Endodermal cell (in vitro differentiated cells): ENCODE data around the gene ZNF646. TPM values are rescaled to one million over a fixed set of nuclear protein-coding genes. Genes with fewer than 3 reads are reported as not detected.

Source experiments
- DNase-seq: peaks from one replicate; pipeline ENCODE4 v3.0.0-alpha.2; 2017
- H3K27ac ChIP-seq: 2 replicates; pipeline ENCODE4 v1.5.1; 2013; ENCODE audit warnings: mild to moderate bottlenecking, low read depth, low read length, moderate library complexity
- H3K27me3 ChIP-seq: 2 replicates; pipeline ENCODE4 v1.6.1; 2013; ENCODE audit warnings: mild to moderate bottlenecking, low read length, moderate library complexity; ENCODE audit not compliant: insufficient read depth, control insufficient read depth, poor library complexity, severe bottlenecking
- H3K36me3 ChIP-seq: 2 replicates; pipeline ENCODE4 v1.7.0; 2013; ENCODE audit warnings: mild to moderate bottlenecking, low read length, moderate library complexity; ENCODE audit not compliant: control insufficient read depth, insufficient read depth
- H3K4me1 ChIP-seq: one replicate; pipeline ENCODE4 v1.7.0; 2013; ENCODE audit warnings: low read length; ENCODE audit not compliant: control insufficient read depth, insufficient read depth
- H3K4me3 ChIP-seq: 2 replicates; pipeline ENCODE4 v1.5.1; 2013; ENCODE audit warnings: mild to moderate bottlenecking, low read length, moderate library complexity
- H3K9ac ChIP-seq: 2 replicates; pipeline ENCODE4 v1.6.1; 2013; ENCODE audit warnings: mild to moderate bottlenecking, low read length, moderate library complexity; ENCODE audit not compliant: poor library complexity, severe bottlenecking; ENCODE audit errors: extremely low read depth
- H3K9me3 ChIP-seq: 2 replicates; pipeline ENCODE4 v1.6.1; 2013; ENCODE audit warnings: mild to moderate bottlenecking, low read length, moderate library complexity; ENCODE audit not compliant: control insufficient read depth
- H3K27ac Mint-ChIP-seq: 2 replicates; pipeline ENCODE4 v1.8.0; 2020; ENCODE audit warnings: mixed read lengths
- H3K27me3 Mint-ChIP-seq: 2 replicates; pipeline ENCODE4 v1.8.0; 2021; ENCODE audit warnings: mild to moderate bottlenecking, mixed read lengths; ENCODE audit not compliant: insufficient read depth
- H3K36me3 Mint-ChIP-seq: 2 replicates; pipeline ENCODE4 v1.8.0; 2020; ENCODE audit warnings: low read depth, mixed read lengths
- H3K4me1 Mint-ChIP-seq: 2 replicates; pipeline ENCODE4 v1.8.0; 2020; ENCODE audit warnings: mixed read lengths
- H3K4me3 Mint-ChIP-seq: 2 replicates; pipeline ENCODE4 v1.8.0; 2020; ENCODE audit warnings: mild to moderate bottlenecking, moderate library complexity, mixed read lengths
- H3K9me3 Mint-ChIP-seq: 2 replicates; pipeline ENCODE4 v1.8.0; 2020; ENCODE audit warnings: mild to moderate bottlenecking, mixed read lengths
- CTCF ChIP-seq: fragments of 200-600 bp; sonication (generic); conservative IDR thresholded peaks from 2 replicates; pipeline ENCODE4 v1.5.0; 2021; ENCODE audit warnings: antibody characterized with exemption, mild to moderate bottlenecking
- WGBS, 2 experiments: methylation state at CpG; one replicate each; pipeline versions ENCODE4 v1.1.5 to v1.1.7; 2013; ENCODE audit warnings: missing lambda C conversion rate in 2 of 2, mixed read lengths in 1 of 2; ENCODE audit not compliant: insufficient coverage in 1 of 2, insufficient read length in 1 of 2; 5-methylcytosine and 5-hydroxymethylcytosine counted together
- total RNA-seq, 2 donors: library from RNA; stranded (reverse); fragmentation: NEBNext Ultra II Directional in 1 of 2; extraction: Animal tissue kit (Norgen Biotek cat#: 25700) in 1 of 2; gene quantifications; 2 replicates in 1 of 2; 3 replicates in 1 of 2; pipeline ENCODE4 v1.2.1, GENCODE V29; 2021

ZNF646 gene
- total RNA-seq, 2 donors from 2014 or later = 24.9 to 29.2 TPM

- no peaks in the 10 kb centered on the region for H3K27me3 Mint-ChIP-seq
Observed at GRCh38 chr16:31071861-31072260, 2.4 kb upstream of the ZNF646 start.

GRCh38 chr16:31072540-31073141, 1.6 kb upstream of the ZNF646 start:
- H3K36me3 Mint-ChIP-seq = peaks cover 12% of the 10 kb centered on the region
- Histone ChIP-seq H3K4me1 (no peaks in the 10 kb centered on the region), H3K27me3 (no peaks in the 10 kb centered on the region), H3K9me3 (no peaks in the 10 kb centered on the region), H3K27ac (peak overlapping the region; percentile 87), H3K36me3 (peaks cover 14% of the 10 kb centered on the region), H3K9ac (peak overlapping the region; percentile 93), H3K4me3 (peak overlapping the region; percentile 94)
- H3K4me3 Mint-ChIP-seq = peak overlapping the region; percentile 90
- peak overlapping the region; percentile 95 for H3K27ac Mint-ChIP-seq
- DNase-seq = peak; percentile 63
- H3K27me3 Mint-ChIP-seq = no peaks in the 10 kb centered on the region
- no peaks in the 10 kb centered on the region for H3K9me3 Mint-ChIP-seq
- H3K4me1 Mint-ChIP-seq = peaks cover 17% of the 10 kb centered on the region
- no peak for TF ChIP-seq CTCF
- WGBS, 2 experiments = 0 to 1% methylated on average over 12 to 27 of the region's 27 CpGs

More at GRCh38 chr16:31071861-31072260, 2.4 kb upstream of the ZNF646 start:
- Mint-ChIP-seq H3K4me1 (peaks cover 17% of the 10 kb centered on the region), H3K9me3 (no peaks in the 10 kb centered on the region), H3K27ac (peak overlapping the region; percentile 95), H3K36me3 (peaks cover 7% of the 10 kb centered on the region), H3K4me3 (peak overlapping the region; percentile 90)
- Histone ChIP-seq H3K27me3 (peaks cover 6% of the 10 kb centered on the region), H3K36me3 (peaks cover 7% of the 10 kb centered on the region), H3K9ac (peak overlapping the region; percentile 93), H3K9me3 (no peaks in the 10 kb centered on the region), H3K4me3 (peak overlapping the region; percentile 94), H3K27ac (no peak overlapping the region), H3K4me1 (no peaks in the 10 kb centered on the region)
- DNase-seq = no peak
- 83 to 93% methylated on average over 3 to 4 of the region's 4 CpGs for WGBS, 2 experiments
- TF ChIP-seq CTCF = no peak

GRCh38 chr16:31073142-31073969, 866 bp upstream of the ZNF646 start:
- Mint-ChIP-seq H3K36me3 (peaks cover 17% of the 10 kb centered on the region), H3K9me3 (no peaks in the 10 kb centered on the region), H3K27ac (peak overlapping the region; percentile 98), H3K4me3 (peak overlapping the region; percentile 90), H3K4me1 (peaks cover 17% of the 10 kb centered on the region), H3K27me3 (no peaks in the 10 kb centered on the region)
- DNase-seq = peak; percentile 98
- peak overlapping the region; percentile 93 for H3K9ac ChIP-seq
- H3K4me1 ChIP-seq = no peaks in the 10 kb centered on the region
- WGBS, 2 experiments = 0% methylated on average over 27 to 83 of the region's 83 CpGs
- H3K9me3 ChIP-seq = no peaks in the 10 kb centered on the region
- no peaks in the 10 kb centered on the region for H3K27me3 ChIP-seq
- TF ChIP-seq CTCF = no peak
- peak overlapping the region; percentile 87 for H3K27ac ChIP-seq
- H3K4me3 ChIP-seq = peak overlapping the region; percentile 94
- peaks cover 22% of the 10 kb centered on the region for H3K36me3 ChIP-seq
